Epithelial cell of proximal tubule (primary cell): ENCODE results near the gene ZFP36. TPM values are rescaled to one million over a fixed set of nuclear protein-coding genes. Genes with fewer than 3 reads are reported as not detected.
A peak's percentile ranks its signal among the peaks of the same experiment; 100 is the strongest.

Experiments
- DNase-seq: peaks from one replicate; pipeline ENCODE4 v3.0.0-alpha.2; 2011; ENCODE audit warnings: low read depth
- H3K4me3 ChIP-seq: 2 replicates; pipeline ENCODE4 v1.5.1; 2011; ENCODE audit warnings: low read depth, mild to moderate bottlenecking, low read length
- CTCF ChIP-seq: conservative IDR thresholded peaks from 2 replicates; pipeline ENCODE4 v1.5.1; 2012; ENCODE audit warnings: low read depth, mild to moderate bottlenecking, low read length
- total RNA-seq: library from RNA; depleted of rRNA; stranded (reverse); fragments of >200 nt; gene quantifications from 2 replicates; pipeline ENCODE4 v1.2.3, GENCODE V29; 2015

The ZFP36 gene
- total RNA-seq, 1 donor from 2014 or later, result 10.0 TPM

DNA sequence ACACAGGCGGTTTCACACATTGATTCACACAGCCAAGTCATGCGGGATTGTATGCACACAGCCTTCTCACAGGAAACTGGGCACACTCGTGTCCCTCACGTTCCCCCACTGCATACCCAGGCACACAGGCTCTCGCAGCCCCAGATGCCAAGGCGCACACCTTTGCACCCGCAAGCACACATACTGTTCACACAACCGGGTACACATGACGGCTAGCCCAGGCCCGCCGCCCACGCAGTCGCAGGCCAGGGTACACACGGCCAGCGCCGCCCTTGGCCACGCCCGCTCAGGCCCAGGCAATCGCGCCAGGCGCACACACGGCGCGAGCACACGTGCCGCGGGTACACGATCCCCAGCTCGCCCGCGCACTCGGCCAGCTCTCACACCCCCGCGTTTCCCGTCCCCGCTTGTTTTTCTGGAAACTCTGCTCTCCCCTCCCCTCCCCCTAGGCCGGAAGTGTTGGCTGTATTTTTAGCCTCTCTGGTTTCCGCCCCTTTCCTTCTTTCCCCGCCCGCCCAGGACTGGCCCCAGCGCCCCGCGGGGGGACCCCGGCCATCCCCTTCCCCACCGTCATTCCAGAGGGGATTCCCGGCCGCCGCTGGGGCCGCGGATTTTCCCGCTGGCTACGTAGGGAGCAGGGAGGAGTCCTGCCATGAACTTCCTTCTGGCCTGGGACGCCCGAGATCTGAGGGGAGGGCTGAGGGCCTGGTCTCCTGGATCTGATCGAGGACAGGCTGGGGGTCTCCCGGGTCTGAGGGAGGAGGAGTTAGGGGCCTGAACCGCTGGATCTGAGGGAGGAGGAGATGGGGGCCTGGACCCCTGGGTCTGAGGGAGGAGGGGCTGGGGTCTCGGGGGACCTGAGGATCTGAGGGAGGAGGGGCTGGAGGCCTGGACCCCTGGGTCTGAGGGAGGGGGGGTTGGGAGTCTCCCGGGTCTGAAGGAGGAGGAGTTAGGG, 4.0 kb upstream of the ZFP36 start:
- no peak for DNase-seq

GRCh38 chr19:39403331-39404312, 3.0 kb upstream of the ZFP36 start:
- DNase-seq, result peak; percentile 78
- no peak for TF ChIP-seq CTCF

More for the DNA sequence above, 4.0 kb upstream of the ZFP36 start:
- TF ChIP-seq CTCF, result no peak
- peak overlapping the region; percentile 54 for H3K4me3 ChIP-seq

GRCh38 chr19:39405261-39405957, 1.2 kb upstream of the ZFP36 start:
- TF ChIP-seq CTCF, result no peak
- no peak overlapping the region for H3K4me3 ChIP-seq
- no peak for DNase-seq

More at GRCh38 chr19:39403331-39404312, 3.0 kb upstream of the ZFP36 start:
- peak overlapping the region; percentile 54 for H3K4me3 ChIP-seq

DNA sequence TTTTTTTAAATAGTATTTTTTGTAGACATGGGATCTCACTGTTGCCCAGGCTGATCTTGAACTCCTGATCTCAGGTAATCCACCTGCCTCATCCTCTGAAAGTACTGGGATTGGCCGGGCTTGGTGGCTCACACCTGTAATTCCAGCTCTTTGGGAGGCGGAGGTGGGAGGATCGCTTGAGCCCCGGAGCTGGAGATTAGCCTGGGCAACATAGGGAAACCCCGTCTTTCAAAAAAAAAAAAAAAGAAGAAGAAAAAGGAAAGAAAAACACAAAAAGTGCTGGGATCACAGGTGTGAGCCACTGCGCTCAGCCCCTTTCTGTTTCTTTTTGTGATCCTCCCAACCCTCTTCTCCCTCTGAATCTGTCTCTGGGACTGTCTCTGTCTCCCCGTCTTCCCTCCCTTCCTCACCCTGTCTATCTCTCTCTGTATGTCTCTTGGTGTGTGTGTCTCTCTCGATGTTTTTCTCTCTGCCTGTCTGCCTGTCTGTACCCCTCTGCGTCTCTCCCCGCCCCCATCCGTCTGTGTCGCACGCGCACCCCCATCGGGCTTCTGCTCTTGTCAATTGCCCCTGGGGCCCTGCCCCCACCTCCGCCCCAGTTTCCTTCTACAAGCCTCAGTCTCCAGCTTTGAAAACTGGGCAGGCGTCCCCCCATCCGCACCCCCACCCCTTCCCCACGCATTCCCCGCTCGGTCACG, 540 bp upstream of the ZFP36 start:
- no peak for TF ChIP-seq CTCF

GRCh38 chr19:39407410-39407659, 688 bp downstream of the ZFP36 start:
- peak overlapping the region; percentile 80 for H3K4me3 ChIP-seq
- no peak for DNase-seq
- TF ChIP-seq CTCF, result no peak

More for the DNA sequence above, 540 bp upstream of the ZFP36 start:
- peak overlapping the region; percentile 80 for H3K4me3 ChIP-seq
- no peak for DNase-seq
